H1 (cell line): ENCODE results near the gene KLHL21. TPM values are rescaled to one million over a fixed set of nuclear protein-coding genes. Genes with fewer than 3 reads are reported as not detected.

Experiments used
- CTCF ChIA-PET: fragments of 300-600 bp; sonication (Branson Sonifier 250); formaldehyde crosslinking; loops from one replicate; lab custom pipeline; 2021; ENCODE audit not compliant: partially characterized antibody; lab: Charles Lee
- POLR2A ChIA-PET: fragments of 300-600 bp; sonication (Branson Sonifier 250); formaldehyde crosslinking; loops from one replicate; lab custom pipeline; 2021; ENCODE audit warnings: inconsistent platforms; ENCODE audit not compliant: partially characterized antibody; lab: Charles Lee
- DNase-seq, 2 experiments: peaks; one replicate each; pipeline versions ENCODE4 v3.0.0 to v3.0.0-alpha.2; 2010 to 2022; ENCODE audit warnings: low spot score in 2 of 2, low read depth in 1 of 2, mixed read lengths in 1 of 2
- FAIRE-seq: peaks from 2 replicates; lab custom pipeline; 2011; peaks lifted over from hg19 to GRCh38; lab: Jason Lieb, UNC
- H2AFZ ChIP-seq: 2 replicates; pipeline ENCODE4 v1.8.1; 2012; ENCODE audit warnings: low read length, inconsistent platforms
- H2AK5ac ChIP-seq: 2 replicates; pipeline ENCODE4 v1.6.1; 2013; ENCODE audit warnings: low read depth, low read length
- H2BK120ac ChIP-seq: replicated peaks from 2 replicates; pipeline ENCODE3; 2013; ENCODE audit warnings: low read depth, low read length, inconsistent platforms
- H2BK12ac ChIP-seq: 2 replicates; pipeline ENCODE4 v1.6.1; 2013; ENCODE audit warnings: low read depth, low read length
- H2BK15ac ChIP-seq: 2 replicates; pipeline ENCODE4 v1.6.1; 2013; ENCODE audit warnings: low read length
- H2BK20ac ChIP-seq: 2 replicates; pipeline ENCODE4 v1.6.1; 2013; ENCODE audit warnings: low read length
- H2BK5ac ChIP-seq: 2 replicates; pipeline ENCODE4 v1.6.1; 2013; ENCODE audit warnings: low read depth, low read length
- H3K14ac ChIP-seq: 2 replicates; pipeline ENCODE4 v1.6.1; 2013; ENCODE audit warnings: inconsistent platforms; ENCODE audit not compliant: insufficient read length
- H3K18ac ChIP-seq: 2 replicates; pipeline ENCODE4 v1.6.1; 2013; ENCODE audit warnings: low read length; ENCODE audit errors: extremely low read depth
- H3K23ac ChIP-seq: 2 replicates; pipeline ENCODE4 v1.6.1; 2013; ENCODE audit warnings: inconsistent platforms; ENCODE audit not compliant: insufficient read length
- H3K23me2 ChIP-seq: 2 replicates; pipeline ENCODE4 v1.6.1; 2013; ENCODE audit warnings: low read depth, low read length
- H3K27ac ChIP-seq: 2 replicates; pipeline ENCODE4 v1.6.1; 2011; ENCODE audit warnings: low read depth, low read length, inconsistent platforms
- H3K27me3 ChIP-seq, 4 experiments: replicated peaks in 1 of 4; 1 replicate in 1 of 4; 2 replicates in 3 of 4; pipeline versions ENCODE4 v1.6.1 to v1.8.1; 2011 to 2013; ENCODE audit warnings: low read length in 3 of 4, mild to moderate bottlenecking in 3 of 4, inconsistent platforms in 2 of 4, mixed read lengths in 2 of 4, moderate library complexity in 1 of 4; ENCODE audit not compliant: control insufficient read depth in 3 of 4, insufficient read depth in 3 of 4; ENCODE audit errors: extremely low read depth in 1 of 4
- H3K36me3 ChIP-seq, 4 experiments: 2 replicates each; pipeline versions ENCODE4 v1.6.1 to v1.8.1; 2011 to 2013; ENCODE audit warnings: mild to moderate bottlenecking in 4 of 4, low read length in 3 of 4, moderate library complexity in 2 of 4, control low read depth in 1 of 4, inconsistent platforms in 1 of 4; ENCODE audit not compliant: insufficient read depth in 4 of 4, control insufficient read depth in 2 of 4
- H3K4ac ChIP-seq: replicated peaks from 2 replicates; pipeline ENCODE3; 2013; ENCODE audit warnings: low read length, low read depth, mixed read lengths, inconsistent platforms; ENCODE audit not compliant: insufficient read length
- H3K4me1 ChIP-seq, 4 experiments: replicated peaks in 1 of 4; 1 replicate in 1 of 4; 2 replicates in 3 of 4; pipeline versions ENCODE4 v1.6.1 to v1.8.1; 2011 to 2013; ENCODE audit warnings: low read length in 3 of 4, inconsistent platforms in 2 of 4, mixed read lengths in 1 of 4; ENCODE audit not compliant: insufficient read depth in 4 of 4, control insufficient read depth in 3 of 4
- H3K4me2 ChIP-seq, 2 experiments: 2 replicates each; pipeline versions ENCODE4 v1.6.1 to v1.8.1; 2011 to 2013; ENCODE audit warnings: low read depth in 2 of 2, low read length in 2 of 2, control low read depth in 1 of 2, inconsistent platforms in 1 of 2, mild to moderate bottlenecking in 1 of 2; ENCODE audit not compliant: insufficient read depth in 1 of 2
- H3K4me3 ChIP-seq, 4 experiments: fragments of 200-600, 300-600 bp in 1 of 4; sonication (generic), shearing (Covaris generic), sonication (Bioruptor Twin) in 1 of 4; 2 replicates each; pipeline versions ENCODE4 v1.5.1 to v1.8.1; 2011 to 2016; ENCODE audit warnings: low read length in 4 of 4, low read depth in 3 of 4, control low read depth in 2 of 4, inconsistent platforms in 2 of 4, mild to moderate bottlenecking in 2 of 4, mixed read lengths in 1 of 4, moderate library complexity in 1 of 4; ENCODE audit not compliant: insufficient read depth in 2 of 4; ENCODE audit errors: extremely low read depth in 1 of 4
- H3K56ac ChIP-seq: replicated peaks from 2 replicates; pipeline ENCODE3; 2013; ENCODE audit warnings: low read depth, mild to moderate bottlenecking, mixed read lengths, low read length, inconsistent platforms; ENCODE audit not compliant: insufficient read length
- H3K79me1 ChIP-seq: 2 replicates; pipeline ENCODE4 v1.6.1; 2013; ENCODE audit warnings: low read depth, low read length, control low read depth
- H3K79me2 ChIP-seq, 2 experiments: 2 replicates each; pipeline versions ENCODE4 v1.6.1 to v1.8.1; 2012 to 2013; ENCODE audit warnings: low read length in 2 of 2, mild to moderate bottlenecking in 2 of 2, inconsistent platforms in 1 of 2; ENCODE audit not compliant: insufficient read depth in 2 of 2, control insufficient read depth in 1 of 2
- H3K9ac ChIP-seq, 4 experiments: replicated peaks in 1 of 4; 1 replicate in 1 of 4; 2 replicates in 3 of 4; pipeline versions ENCODE4 v1.6.1 to v1.8.1; 2011 to 2013; ENCODE audit warnings: low read depth in 3 of 4, low read length in 3 of 4, control low read depth in 2 of 4, mild to moderate bottlenecking in 2 of 4, moderate library complexity in 2 of 4, inconsistent platforms in 1 of 4; ENCODE audit errors: extremely low read depth in 1 of 4
- H3K9me3 ChIP-seq, 2 experiments: 2 replicates each; pipeline versions ENCODE4 v1.6.1 to v1.8.1; 2012 to 2013; ENCODE audit warnings: mild to moderate bottlenecking in 2 of 2, moderate library complexity in 2 of 2, control low read depth in 1 of 2, inconsistent platforms in 1 of 2, low read depth in 1 of 2, low read length in 1 of 2, mixed read lengths in 1 of 2; ENCODE audit not compliant: insufficient read depth in 2 of 2
- H4K20me1 ChIP-seq, 2 experiments: replicated peaks in 1 of 2; 2 replicates each; pipeline versions ENCODE3 to v1.8.1; 2011 to 2013; ENCODE audit warnings: inconsistent platforms in 2 of 2, low read length in 2 of 2, mild to moderate bottlenecking in 1 of 2; ENCODE audit not compliant: insufficient read depth in 2 of 2, control insufficient read depth in 1 of 2
- H4K5ac ChIP-seq: 2 replicates; pipeline ENCODE4 v1.6.1; 2013; ENCODE audit warnings: low read length, low read depth, mixed read lengths, inconsistent platforms; ENCODE audit not compliant: insufficient read length
- H4K8ac ChIP-seq: 2 replicates; pipeline ENCODE4 v1.8.0; 2013; ENCODE audit warnings: mild to moderate bottlenecking, moderate library complexity, low read length, inconsistent platforms; ENCODE audit not compliant: insufficient read depth; ENCODE audit errors: extremely low read depth
- H4K91ac ChIP-seq: replicated peaks from 2 replicates; pipeline ENCODE3; 2013; ENCODE audit warnings: low read length, mixed read lengths, inconsistent platforms; ENCODE audit not compliant: insufficient read length
- BCL11A ChIP-seq, 2 experiments: IDR thresholded peaks; one replicate each; pipeline ENCODE4 v1.6.1; 2011; ENCODE audit warnings: low read depth in 2 of 2, low read length in 2 of 2, mild to moderate bottlenecking in 2 of 2
- BRCA1 ChIP-seq: IDR thresholded peaks from 2 replicates; pipeline ENCODE4 v1.6.1; 2012; ENCODE audit warnings: low read depth, low read length, improper control_type of control experiment
- CEBPB ChIP-seq: IDR thresholded peaks from 2 replicates; pipeline ENCODE4 v1.6.1; 2012; ENCODE audit warnings: low read depth, low read length
- JUND ChIP-seq: IDR thresholded peaks from 2 replicates; pipeline ENCODE4 v1.6.1; 2011; ENCODE audit warnings: mild to moderate bottlenecking, improper control_type of control experiment, low read length
- RBBP5 ChIP-seq: IDR thresholded peaks from 2 replicates; pipeline ENCODE4 v1.7.1; 2012; ENCODE audit warnings: low read depth, mild to moderate bottlenecking, inconsistent platforms, low read length, moderate library complexity, borderline replicate concordance
- TBP ChIP-seq: IDR thresholded peaks from 2 replicates; pipeline ENCODE4 v1.6.1; 2011; ENCODE audit warnings: low read depth, low read length, improper control_type of control experiment
- YY1 ChIP-seq: IDR thresholded peaks from 2 replicates; pipeline ENCODE4 v1.6.1; 2011; ENCODE audit warnings: low read depth, mild to moderate bottlenecking, low read length
- WGBS, 2 experiments: shearing (Covaris generic) in 1 of 2; methylation state at CpG; one replicate each; pipeline versions ENCODE4 v1.1.6 to v1.1.7; 2013 to 2015; ENCODE audit warnings: low lambda C conversion rate in 2 of 2, mixed read lengths in 2 of 2, inconsistent platforms in 1 of 2, low coverage in 1 of 2, missing lambda C conversion rate in 1 of 2; ENCODE audit not compliant: insufficient replicate concordance in 2 of 2, insufficient coverage in 1 of 2, insufficient read length in 1 of 2; ENCODE audit errors: extremely low coverage in 1 of 2, missing lambda C conversion rate in 1 of 2; 5-methylcytosine and 5-hydroxymethylcytosine counted together
- polyA plus RNA-seq, 7 experiments: library from polyadenylated mRNA; depleted of rRNA in 3 of 7; stranded (reverse) in 5 of 7; unstranded in 2 of 7; fragments of >200 nt in 5 of 7; fragments of 200-250 nt in 2 of 7; gene quantifications; 1 replicate in 5 of 7; 2 replicates in 1 of 7; 4 replicates in 1 of 7; pipeline versions ENCODE4 v1.2.1 to v1.2.3, GENCODE V29; 2011 to 2013; ENCODE audit warnings: missing spikeins in 2 of 7, mixed read lengths in 2 of 7
- total RNA-seq: library from RNA; stranded (reverse); fragmentation: NEBNext Ultra II Directional; extraction: Animal tissue kit (Norgen Biotek cat#: 25700); gene quantifications from 2 replicates; pipeline ENCODE4 v1.2.1, GENCODE V29; 2021
- TF ChIP-seq, protein P1 (sequence below): IDR thresholded peaks from 2 replicates; pipeline ENCODE4 v1.6.1; 2012; ENCODE audit warnings: low read length, inconsistent platforms

The KLHL21 gene
- total and polyA plus RNA-seq, 2 of the 8 experiments (the other 6 are each of a cell fraction or from before 2014, with no cell fraction given): 11.9 to 22.3 TPM

DNA sequence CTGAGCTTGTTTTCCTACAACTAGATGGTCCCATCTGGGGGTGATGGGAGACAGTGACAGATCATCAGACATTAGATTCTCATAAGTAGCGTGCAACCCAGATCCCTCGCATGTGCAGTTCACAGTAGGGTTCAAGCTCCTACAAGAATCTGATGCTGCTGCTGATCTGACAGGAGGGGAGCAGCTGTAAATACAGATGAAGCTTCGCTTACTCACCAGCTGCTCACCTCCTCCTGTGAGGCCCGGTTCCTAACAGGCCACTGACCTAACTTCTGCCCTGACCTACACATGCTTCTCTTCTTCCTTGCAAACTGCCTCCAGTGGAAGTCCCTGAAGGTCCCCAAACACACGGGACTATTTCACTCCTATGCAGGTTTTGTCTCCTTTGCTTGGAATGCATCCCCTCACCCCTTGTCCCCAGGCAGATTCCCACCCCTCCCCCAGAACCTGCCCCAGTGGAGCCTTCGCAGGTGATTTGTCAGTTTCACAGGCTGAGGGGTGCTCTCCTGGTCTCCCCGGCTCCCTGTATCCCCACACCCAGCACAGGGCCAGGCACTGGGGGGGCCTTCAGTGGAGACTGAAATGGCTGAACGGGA, 28.5 kb downstream of the KLHL21 start:
- no peak overlapping the region for H4K91ac ChIP-seq
- H2BK20ac ChIP-seq: no peak overlapping the region
- H3K9me3 ChIP-seq: no peaks in the 10 kb centered on the region
- no peak overlapping the region for H2AK5ac ChIP-seq
- H3K56ac ChIP-seq: no peak overlapping the region
- no peaks in the 10 kb centered on the region for H3K36me3 ChIP-seq
- no peak overlapping the region for H4K8ac ChIP-seq
- no peaks in the 10 kb centered on the region for H3K79me1 ChIP-seq
- H3K79me2 ChIP-seq: no peaks in the 10 kb centered on the region
- no peak overlapping the region for H2BK15ac ChIP-seq
- H4K5ac ChIP-seq: no peak overlapping the region
- FAIRE-seq (no peak), DNase-seq (no peak)
- no peak overlapping the region for H3K4me3 ChIP-seq
- H4K20me1 ChIP-seq: no peaks in the 10 kb centered on the region
- H3K9ac ChIP-seq: no peak overlapping the region
- H3K27ac ChIP-seq: no peak overlapping the region
- WGBS, 2 experiments: 83% methylated on average over 8 of the region's 8 CpGs; no CpG with 5 or more reads in 1 of the 2 experiments
- no peak overlapping the region for H3K4ac ChIP-seq
- CTCF ChIA-PET: interaction anchor here (0.9 to 5.1 kb wide), 3 partner anchors 11 to 67 kb away, joined by 3 to 19 read pairs (median 15); partner anchors contain the start of genes NOL9 and TAS1R1
- no peak overlapping the region for H3K18ac ChIP-seq
- H3K4me2 ChIP-seq: no peak overlapping the region
- no peak overlapping the region for H3K23ac ChIP-seq
- H2BK12ac ChIP-seq: no peak overlapping the region
- no peak overlapping the region for H2BK5ac ChIP-seq
- POLR2A ChIA-PET: interaction anchor here (1.0 to 1.1 kb wide), 2 partner anchors 27 to 31 kb away, joined by 4 read pairs; no protein-coding TSS in a partner anchor
- H3K14ac ChIP-seq: no peak overlapping the region
- no peak overlapping the region for H2BK120ac ChIP-seq
- H3K27me3 ChIP-seq: peaks cover 0 to 2% (median 0%) of the 10 kb centered on the region in 4 experiments; a peak in 3 of 7 replicates
- H2AFZ ChIP-seq: no peak overlapping the region
- peaks cover under 1% of the 10 kb centered on the region for H3K23me2 ChIP-seq
- H3K4me1 ChIP-seq: peaks cover 0 to 9% (median 6%) of the 10 kb centered on the region in 4 experiments; a peak in 6 of 7 replicates
- TF ChIP-seq RBBP5 (no peak), BCL11A (IDR thresholded peaks at IDR 0.05; ENCODE audit: low read depth in 2 of 2, low read length in 2 of 2) (no peak), BRCA1 (no peak), CEBPB (no peak), TBP (no peak), YY1 (no peak), JUND (no peak)
- TF ChIP-seq, protein P1, sequence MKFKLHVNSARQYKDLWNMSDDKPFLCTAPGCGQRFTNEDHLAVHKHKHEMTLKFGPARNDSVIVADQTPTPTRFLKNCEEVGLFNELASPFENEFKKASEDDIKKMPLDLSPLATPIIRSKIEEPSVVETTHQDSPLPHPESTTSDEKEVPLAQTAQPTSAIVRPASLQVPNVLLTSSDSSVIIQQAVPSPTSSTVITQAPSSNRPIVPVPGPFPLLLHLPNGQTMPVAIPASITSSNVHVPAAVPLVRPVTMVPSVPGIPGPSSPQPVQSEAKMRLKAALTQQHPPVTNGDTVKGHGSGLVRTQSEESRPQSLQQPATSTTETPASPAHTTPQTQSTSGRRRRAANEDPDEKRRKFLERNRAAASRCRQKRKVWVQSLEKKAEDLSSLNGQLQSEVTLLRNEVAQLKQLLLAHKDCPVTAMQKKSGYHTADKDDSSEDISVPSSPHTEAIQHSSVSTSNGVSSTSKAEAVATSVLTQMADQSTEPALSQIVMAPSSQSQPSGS: no peak
